ENCODE data around the gene MYG1.

- TF ChIP-seq ZNF8 (CRISPR knock-in tag; IDR thresholded peaks at IDR 0.05) (no peak), ISL1 (CRISPR knock-in tag; IDR thresholded peaks at IDR 0.05) (no peak), CREB5 (CRISPR knock-in tag; IDR thresholded peaks at IDR 0.05; ENCODE audit: low read depth) (no peak), PPARA (CRISPR knock-in tag; IDR thresholded peaks at IDR 0.05; ENCODE audit: borderline replicate concordance) (no peak), CSDC2 (CRISPR knock-in tag; IDR thresholded peaks at IDR 0.05) (no peak), ZC3H10 (CRISPR knock-in tag; IDR thresholded peaks at IDR 0.05) (no peak), ZNF565 (CRISPR knock-in tag; conservative IDR thresholded peaks at IDR 0.05; ENCODE audit: low read depth) (no peak), RARB (CRISPR knock-in tag; IDR thresholded peaks at IDR 0.05) (no peak), OSR1 (CRISPR knock-in tag; IDR thresholded peaks at IDR 0.05) (no peak)
- TF ChIP-seq, protein P1, sequence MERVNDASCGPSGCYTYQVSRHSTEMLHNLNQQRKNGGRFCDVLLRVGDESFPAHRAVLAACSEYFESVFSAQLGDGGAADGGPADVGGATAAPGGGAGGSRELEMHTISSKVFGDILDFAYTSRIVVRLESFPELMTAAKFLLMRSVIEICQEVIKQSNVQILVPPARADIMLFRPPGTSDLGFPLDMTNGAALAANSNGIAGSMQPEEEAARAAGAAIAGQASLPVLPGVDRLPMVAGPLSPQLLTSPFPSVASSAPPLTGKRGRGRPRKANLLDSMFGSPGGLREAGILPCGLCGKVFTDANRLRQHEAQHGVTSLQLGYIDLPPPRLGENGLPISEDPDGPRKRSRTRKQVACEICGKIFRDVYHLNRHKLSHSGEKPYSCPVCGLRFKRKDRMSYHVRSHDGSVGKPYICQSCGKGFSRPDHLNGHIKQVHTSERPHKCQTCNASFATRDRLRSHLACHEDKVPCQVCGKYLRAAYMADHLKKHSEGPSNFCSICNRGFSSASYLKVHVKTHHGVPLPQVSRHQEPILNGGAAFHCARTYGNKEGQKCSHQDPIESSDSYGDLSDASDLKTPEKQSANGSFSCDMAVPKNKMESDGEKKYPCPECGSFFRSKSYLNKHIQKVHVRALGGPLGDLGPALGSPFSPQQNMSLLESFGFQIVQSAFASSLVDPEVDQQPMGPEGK (CRISPR knock-in tag; IDR thresholded peaks at IDR 0.05; ENCODE audit: borderline replicate concordance), result no peak
- TF ChIP-seq, protein P2, sequence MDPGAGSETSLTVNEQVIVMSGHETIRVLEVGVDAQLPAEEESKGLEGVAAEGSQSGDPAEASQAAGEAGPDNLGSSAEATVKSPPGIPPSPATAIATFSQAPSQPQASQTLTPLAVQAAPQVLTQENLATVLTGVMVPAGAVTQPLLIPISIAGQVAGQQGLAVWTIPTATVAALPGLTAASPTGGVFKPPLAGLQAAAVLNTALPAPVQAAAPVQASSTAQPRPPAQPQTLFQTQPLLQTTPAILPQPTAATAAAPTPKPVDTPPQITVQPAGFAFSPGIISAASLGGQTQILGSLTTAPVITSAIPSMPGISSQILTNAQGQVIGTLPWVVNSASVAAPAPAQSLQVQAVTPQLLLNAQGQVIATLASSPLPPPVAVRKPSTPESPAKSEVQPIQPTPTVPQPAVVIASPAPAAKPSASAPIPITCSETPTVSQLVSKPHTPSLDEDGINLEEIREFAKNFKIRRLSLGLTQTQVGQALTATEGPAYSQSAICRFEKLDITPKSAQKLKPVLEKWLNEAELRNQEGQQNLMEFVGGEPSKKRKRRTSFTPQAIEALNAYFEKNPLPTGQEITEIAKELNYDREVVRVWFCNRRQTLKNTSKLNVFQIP (CRISPR knock-in tag; IDR thresholded peaks at IDR 0.05; ENCODE audit: borderline replicate concordance, low read depth), result no peak
Observed at GRCh38 chr12:53328043-53328435, 28.5 kb downstream of the MYG1 start.

All from SK-N-SH treated with all-trans-retinoic acid at 6 μM for 48 hours (cell line).